CD4-positive, alpha-beta T cell treated with Interleukin-6 for 4 hours (primary cell): ENCODE data around the gene ANO2.

ENCODE experiments used
- DNase-seq: peaks from one replicate; pipeline ENCODE4 v3.0.0-alpha.2; 2020; ENCODE audit warnings: mixed read lengths

ANO2 gene

GRCh38 chr12:5524769-5525436, 420.2 kb downstream of the ANO2 start:
- no peak for DNase-seq

- no peak for DNase-seq
These were observed 420.8 kb downstream of the ANO2 start for GRCh38 chr12:5524116-5524768.

- no peak for DNase-seq
These were observed 421.5 kb downstream of the ANO2 start for GRCh38 chr12:5523396-5524115.

- DNase-seq: no peak
These were observed 422.4 kb downstream of the ANO2 start for GRCh38 chr12:5522432-5523335.

GRCh38 chr12:5521456-5522325, 423.4 kb downstream of the ANO2 start:
- DNase-seq: no peak

GRCh38 chr12:5520831-5521230, 424.2 kb downstream of the ANO2 start:
- no peak for DNase-seq

GRCh38 chr12:5520037-5520436, 425.0 kb downstream of the ANO2 start:
- no peak for DNase-seq

- DNase-seq: no peak
These were observed 426.3 kb downstream of the ANO2 start for GRCh38 chr12:5518584-5519365.

GRCh38 chr12:5516371-5517241, 428.5 kb downstream of the ANO2 start:
- DNase-seq: no peak

- DNase-seq: no peak
These were observed 429.6 kb downstream of the ANO2 start for GRCh38 chr12:5515458-5515857.

- DNase-seq: no peak
These were observed 430.5 kb downstream of the ANO2 start for GRCh38 chr12:5514545-5514944.

GRCh38 chr12:5514016-5514415, 431.0 kb downstream of the ANO2 start:
- DNase-seq: no peak

GRCh38 chr12:5513406-5513805, 431.7 kb downstream of the ANO2 start:
- DNase-seq: no peak
